A549 treated with AZD9567 at 1 μM for 4 hours (cell line): ENCODE results near the gene COG3. TPM values are rescaled to one million over a fixed set of nuclear protein-coding genes. Genes with fewer than 3 reads are reported as not detected.

Experiments used
- total RNA-seq: library from RNA; stranded (reverse); fragments of 200-300 nt; extraction: Qiagen RNA extraction; gene quantifications from 5 replicates; pipeline ENCODE4 v1.2.3, GENCODE V29; 2022; ENCODE audit not compliant: insufficient read depth

The COG3 gene, protein sequence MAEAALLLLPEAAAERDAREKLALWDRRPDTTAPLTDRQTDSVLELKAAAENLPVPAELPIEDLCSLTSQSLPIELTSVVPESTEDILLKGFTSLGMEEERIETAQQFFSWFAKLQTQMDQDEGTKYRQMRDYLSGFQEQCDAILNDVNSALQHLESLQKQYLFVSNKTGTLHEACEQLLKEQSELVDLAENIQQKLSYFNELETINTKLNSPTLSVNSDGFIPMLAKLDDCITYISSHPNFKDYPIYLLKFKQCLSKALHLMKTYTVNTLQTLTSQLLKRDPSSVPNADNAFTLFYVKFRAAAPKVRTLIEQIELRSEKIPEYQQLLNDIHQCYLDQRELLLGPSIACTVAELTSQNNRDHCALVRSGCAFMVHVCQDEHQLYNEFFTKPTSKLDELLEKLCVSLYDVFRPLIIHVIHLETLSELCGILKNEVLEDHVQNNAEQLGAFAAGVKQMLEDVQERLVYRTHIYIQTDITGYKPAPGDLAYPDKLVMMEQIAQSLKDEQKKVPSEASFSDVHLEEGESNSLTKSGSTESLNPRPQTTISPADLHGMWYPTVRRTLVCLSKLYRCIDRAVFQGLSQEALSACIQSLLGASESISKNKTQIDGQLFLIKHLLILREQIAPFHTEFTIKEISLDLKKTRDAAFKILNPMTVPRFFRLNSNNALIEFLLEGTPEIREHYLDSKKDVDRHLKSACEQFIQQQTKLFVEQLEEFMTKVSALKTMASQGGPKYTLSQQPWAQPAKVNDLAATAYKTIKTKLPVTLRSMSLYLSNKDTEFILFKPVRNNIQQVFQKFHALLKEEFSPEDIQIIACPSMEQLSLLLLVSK
- total RNA-seq = 5.2 to 15.8 TPM (median 13.5 TPM) in 5 replicates

DNA sequence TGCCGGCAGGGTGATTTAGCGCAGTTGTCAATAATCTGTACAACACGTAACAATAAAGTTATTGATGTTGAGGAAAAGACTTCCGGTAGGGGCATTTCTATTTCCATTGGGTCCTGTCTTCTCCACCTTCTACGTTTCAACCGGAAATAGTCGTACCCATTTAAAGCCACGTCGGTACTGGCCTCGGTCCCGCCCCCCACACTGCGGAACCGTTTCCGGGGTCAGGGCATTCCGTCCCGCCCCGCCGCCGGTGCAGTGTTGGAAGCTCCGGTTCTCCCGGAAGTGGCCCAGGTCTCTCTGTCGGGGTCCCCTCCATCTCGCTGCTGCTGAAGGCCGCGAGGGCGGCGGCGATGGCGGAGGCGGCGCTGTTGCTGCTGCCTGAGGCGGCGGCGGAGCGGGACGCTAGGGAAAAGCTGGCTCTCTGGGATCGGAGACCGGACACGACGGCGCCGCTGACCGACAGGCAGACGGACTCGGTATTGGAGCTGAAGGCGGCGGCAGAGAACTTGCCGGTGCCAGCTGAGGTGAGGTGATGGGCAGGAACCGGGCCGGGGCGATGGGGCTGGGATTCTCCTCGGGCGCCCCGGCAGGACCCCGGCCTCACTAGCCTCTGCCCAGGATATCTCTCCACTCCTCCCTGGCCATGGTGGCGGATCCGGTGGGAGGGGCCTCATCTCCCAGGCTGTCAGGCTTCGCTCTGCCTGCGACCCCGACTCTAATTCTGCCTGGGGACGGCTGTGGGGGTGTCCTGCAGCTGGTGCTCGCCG, at the start of gene COG3:
Gene COG3 (plus strand): TSS at position 253 of the 767 bp plus-strand sequence. CDS start 98 bp downstream, at position 351.

GRCh38 chr13:45417790-45418534, 46.8 kb upstream of the COG3 start, which contains the start of gene SLC25A30:
Gene SLC25A30 (minus strand): TSS chr13:45418373. CDS start chr13:45411425, 6,948 bp downstream.

Other genes starting within 250 kb of the COG3 start
- gene TPT1, start 123.8 kb upstream of the COG3 start, total RNA-seq = 1,662 to 2,491 TPM (median 2,266 TPM) in 5 replicates
- 8.3 to 16.8 TPM (median 9.8 TPM) in 5 replicates for gene SLC25A30, start 46.6 kb upstream of the COG3 start, total RNA-seq
- gene ERICH6B, start 150.8 kb downstream of the COG3 start, total RNA-seq = not detected in 5 replicates
- not detected in 5 replicates for gene CBY2, start 237.4 kb downstream of the COG3 start, total RNA-seq